Activated CD4-positive, alpha-beta T cell treated with anti-CD3 and anti-CD28 coated beads for 4 hours (primary cell): ENCODE data around the gene GRB7.
"Not testable (repeated sequence)": the region's sequence is repeated elsewhere in the genome, so short reads cannot be mapped to it uniquely, and the experiment has no call there.

Experiments used
- DNase-seq, 2 donors: peaks; one replicate each; pipeline ENCODE4 v3.0.0-alpha.2; 2020

GRB7 gene

DNA sequence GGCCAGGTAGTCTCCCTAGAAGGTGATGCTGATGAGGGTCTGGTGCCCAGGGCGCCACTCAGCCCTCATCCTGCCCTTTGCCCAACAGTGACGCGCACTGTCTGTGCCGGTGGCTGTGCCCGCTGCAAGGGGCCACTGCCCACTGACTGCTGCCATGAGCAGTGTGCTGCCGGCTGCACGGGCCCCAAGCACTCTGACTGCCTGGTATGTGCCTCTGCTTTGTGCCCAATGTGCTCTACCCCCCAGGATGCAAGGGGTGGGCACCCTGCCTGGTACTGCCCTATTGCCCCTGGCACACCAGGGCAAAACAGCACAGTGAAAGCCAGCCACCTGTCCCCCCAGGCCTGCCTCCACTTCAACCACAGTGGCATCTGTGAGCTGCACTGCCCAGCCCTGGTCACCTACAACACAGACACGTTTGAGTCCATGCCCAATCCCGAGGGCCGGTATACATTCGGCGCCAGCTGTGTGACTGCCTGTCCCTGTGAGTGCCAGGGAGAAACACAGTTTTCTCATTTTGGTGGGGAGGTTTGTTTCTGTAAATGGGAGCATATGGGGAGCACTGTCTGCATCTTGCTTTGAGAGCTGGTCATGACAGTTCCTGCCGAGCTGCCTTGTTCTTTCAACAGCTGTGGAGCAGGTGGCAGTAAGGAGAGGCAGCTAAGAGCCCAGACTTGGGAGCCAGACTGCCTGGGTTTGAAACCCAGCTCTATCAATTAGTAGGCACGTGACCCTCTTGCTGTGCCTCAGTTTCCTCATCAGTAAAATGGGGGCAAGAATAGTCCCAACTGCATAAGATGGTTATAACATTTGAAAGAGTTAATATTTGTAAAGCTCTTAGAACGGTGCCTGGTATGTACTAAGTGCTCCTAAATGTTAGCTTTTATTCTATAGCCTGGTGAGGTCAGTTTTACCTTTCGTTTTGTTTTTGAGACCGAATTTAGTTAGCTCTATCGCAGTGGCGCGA is 27.5 kb upstream of the GRB7 start:
- no peak for DNase-seq

DNA sequence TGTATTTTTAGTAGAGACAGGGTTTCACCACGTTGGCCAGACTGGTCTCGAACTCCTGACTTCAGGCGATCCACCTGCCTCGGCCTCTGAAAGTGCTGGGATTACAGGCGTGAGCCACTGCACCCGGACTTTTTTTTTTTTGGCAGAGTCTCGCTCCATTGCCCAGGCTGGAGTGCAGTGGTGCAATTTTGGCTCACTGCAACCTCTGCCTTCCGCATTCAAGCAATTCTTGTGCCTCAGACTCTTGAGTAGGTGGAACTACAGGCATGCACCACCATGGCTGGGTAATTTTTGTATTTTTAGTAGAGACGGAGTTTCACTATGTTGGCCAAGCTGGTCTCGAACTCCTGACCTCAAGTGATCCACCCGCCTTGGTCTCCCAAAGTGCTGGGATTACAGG is 26.7 kb upstream of the GRB7 start:
- not testable (repeated sequence) for DNase-seq

DNA sequence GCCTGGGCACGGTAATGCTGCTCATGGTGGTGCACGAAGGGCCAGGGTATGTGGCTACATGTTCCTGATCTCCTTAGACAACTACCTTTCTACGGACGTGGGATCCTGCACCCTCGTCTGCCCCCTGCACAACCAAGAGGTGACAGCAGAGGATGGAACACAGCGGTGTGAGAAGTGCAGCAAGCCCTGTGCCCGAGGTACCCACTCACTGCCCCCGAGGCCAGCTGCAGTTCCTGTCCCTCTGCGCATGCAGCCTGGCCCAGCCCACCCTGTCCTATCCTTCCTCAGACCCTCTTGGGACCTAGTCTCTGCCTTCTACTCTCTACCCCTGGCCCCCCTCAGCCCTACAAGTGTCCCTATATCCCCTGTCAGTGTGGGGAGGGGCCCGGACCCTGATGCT is 25.9 kb upstream of the GRB7 start:
- DNase-seq, result no peak

- DNase-seq, result no peak
Observed at GRCh38 chr17:39714234-39714633, 23.5 kb upstream of the GRB7 start.

- no peak for DNase-seq
Observed at GRCh38 chr17:39715375-39716072, 22.2 kb upstream of the GRB7 start.

GRCh38 chr17:39716073-39716818 is 21.5 kb upstream of the GRB7 start:
- DNase-seq, result no peak

- DNase-seq, result no peak
Observed at GRCh38 chr17:39716879-39717536, 20.7 kb upstream of the GRB7 start.

DNA sequence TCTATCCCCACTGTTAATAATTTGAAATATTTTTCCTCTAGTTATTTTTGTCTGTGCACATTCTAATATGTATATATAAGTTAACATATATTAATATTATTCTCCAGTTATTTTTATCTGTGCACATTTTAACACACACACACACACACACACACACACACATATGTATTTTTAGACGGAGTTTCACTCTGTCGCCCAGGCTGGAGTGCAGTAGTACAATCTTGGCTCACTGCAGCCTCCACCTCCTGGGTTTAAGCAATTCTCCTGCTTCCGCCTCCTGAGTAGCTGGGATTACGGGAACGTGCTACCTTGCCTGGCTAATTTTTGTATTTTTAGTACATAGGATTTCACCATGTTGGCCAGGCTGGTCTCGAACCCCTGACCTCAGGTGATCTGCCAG is 20.1 kb upstream of the GRB7 start:
- DNase-seq, result no peak

- DNase-seq, result no peak
Observed at GRCh38 chr17:39719563-39720355, 18.0 kb upstream of the GRB7 start.

- no peak for DNase-seq
Observed at GRCh38 chr17:39722104-39722503, 15.6 kb upstream of the GRB7 start.

DNA sequence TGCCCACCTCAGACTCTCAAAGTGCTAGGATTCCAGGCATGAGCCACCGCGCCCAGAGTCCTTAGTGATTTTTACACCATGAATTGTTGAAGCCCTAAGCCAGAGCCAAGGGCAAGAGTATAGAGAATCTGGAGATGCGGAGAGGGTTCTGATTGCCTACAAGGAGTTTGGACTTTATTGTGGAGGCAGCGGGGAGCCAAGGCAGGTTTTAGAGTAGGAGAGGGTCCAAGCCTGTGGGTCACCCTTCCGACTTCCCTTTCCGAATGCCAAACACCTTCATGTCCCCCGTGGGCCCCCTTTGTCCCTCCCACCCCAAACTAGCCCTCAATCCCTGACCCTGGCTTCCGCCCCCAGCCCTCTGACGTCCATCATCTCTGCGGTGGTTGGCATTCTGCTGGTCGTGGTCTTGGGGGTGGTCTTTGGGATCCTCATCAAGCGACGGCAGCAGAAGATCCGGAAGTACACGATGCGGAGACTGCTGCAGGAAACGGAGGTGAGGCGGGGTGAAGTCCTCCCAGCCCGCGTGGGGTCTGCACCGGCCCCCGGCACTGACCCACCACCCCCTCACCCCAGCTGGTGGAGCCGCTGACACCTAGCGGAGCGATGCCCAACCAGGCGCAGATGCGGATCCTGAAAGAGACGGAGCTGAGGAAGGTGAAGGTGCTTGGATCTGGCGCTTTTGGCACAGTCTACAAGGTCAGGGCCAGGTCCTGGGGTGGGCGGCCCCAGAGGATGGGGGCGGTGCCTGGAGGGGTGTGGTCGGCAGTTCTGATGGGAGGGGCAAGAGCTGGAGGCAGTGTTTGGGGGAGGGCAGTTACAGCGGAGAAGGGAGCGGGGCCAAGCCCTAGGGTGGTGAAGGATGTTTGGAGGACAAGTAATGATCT is 14.5 kb upstream of the GRB7 start:
- no peak for DNase-seq

- no peak for DNase-seq
Observed at GRCh38 chr17:39724731-39725130, 13.0 kb upstream of the GRB7 start.

DNA sequence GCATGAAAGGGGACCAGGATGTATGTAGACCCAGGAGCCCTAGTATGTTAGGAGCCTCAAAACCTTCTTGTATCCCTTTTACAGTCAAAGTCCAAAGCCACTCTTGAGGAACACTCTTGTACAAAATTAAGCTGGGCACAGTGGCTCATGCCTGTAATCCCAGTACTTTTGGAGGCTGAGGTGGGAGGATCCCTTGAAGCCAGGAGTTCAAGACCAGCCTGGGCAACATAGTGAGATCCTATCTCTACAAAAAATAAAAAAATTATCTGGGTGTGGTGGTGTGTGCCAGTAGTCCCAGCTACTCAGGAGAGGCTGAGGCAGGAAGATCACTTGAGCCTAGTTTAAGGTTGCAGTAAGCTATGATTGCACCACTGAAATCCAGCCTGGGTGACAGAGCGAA is 11.8 kb upstream of the GRB7 start:
- not testable (repeated sequence) for DNase-seq

- no peak for DNase-seq
Observed at GRCh38 chr17:39726617-39727016, 11.1 kb upstream of the GRB7 start.

DNA sequence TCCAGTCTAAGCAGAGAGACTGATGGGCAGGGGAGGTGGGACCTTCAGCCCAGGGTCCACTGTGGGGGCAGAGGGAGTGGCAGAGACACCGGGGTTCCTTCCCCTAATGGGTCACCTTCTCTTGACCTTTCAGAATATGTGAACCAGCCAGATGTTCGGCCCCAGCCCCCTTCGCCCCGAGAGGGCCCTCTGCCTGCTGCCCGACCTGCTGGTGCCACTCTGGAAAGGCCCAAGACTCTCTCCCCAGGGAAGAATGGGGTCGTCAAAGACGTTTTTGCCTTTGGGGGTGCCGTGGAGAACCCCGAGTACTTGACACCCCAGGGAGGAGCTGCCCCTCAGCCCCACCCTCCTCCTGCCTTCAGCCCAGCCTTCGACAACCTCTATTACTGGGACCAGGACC is 10.2 kb upstream of the GRB7 start:
- DNase-seq, result no peak

DNA sequence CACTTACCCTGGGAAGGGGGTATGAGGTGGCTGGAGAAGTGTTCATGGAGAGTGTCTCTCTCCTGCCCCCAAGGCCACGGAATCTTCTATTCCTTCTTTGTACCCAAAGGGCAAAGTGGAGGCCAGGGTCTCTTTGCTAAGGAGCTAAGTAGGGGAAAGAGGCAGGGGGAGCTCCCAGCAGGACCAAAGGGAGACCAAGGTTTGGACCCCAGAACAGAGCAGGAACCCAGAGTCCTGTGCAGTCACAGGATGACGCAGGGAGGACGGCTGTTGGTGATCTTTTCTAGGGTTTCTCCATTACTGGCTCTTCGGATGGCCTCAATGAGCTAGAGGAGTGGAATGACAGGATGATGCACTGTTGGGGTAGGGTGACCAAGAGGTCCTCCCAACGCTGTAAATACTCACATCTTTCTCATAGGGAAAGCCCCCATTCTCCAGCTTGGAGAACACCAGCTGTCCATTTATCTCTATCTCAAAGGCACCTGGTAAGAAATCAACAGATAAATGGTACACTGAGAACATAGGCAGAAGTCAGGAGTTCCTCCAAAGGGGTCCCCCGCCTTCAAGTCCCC is 8.4 kb upstream of the GRB7 start:
- DNase-seq, result no peak

- DNase-seq, result peak; percentile 92 to 95
Observed at GRCh38 chr17:39730095-39730921, 7.4 kb upstream of the GRB7 start, which contains the start of gene MIEN1. Gene MIEN1 (minus strand): TSS chr17:39730532. CDS start chr17:39730495, 37 bp downstream.

DNA sequence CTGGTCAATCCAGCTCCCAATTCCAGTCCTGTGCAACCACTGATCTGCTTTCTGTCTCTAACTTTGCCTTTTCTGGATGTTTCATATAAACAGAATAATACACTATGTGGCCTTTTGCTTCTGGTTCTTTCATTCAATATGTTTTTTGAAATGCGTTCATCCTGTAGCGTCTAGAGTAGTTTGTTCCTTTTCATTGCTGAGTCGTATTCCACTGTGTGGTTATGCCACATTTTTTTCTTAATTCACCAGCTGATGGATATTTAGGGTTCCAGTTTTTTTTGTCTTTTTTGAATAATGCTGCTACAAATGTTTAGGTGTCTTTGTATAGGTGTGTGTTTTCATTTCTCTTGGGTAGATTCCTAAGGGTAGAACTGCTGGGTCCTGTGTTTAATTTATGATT is 5.2 kb upstream of the GRB7 start:
- DNase-seq, result no peak

- no peak for DNase-seq
Observed at GRCh38 chr17:39735882-39736281, 1.9 kb upstream of the GRB7 start.
